Naive thymus-derived CD8-positive, alpha-beta T cell (primary cell): Measurements from ENCODE around the gene GLYAT. TPM values are rescaled to one million over a fixed set of nuclear protein-coding genes. Genes with fewer than 3 reads are reported as not detected.
"Not testable (repeated sequence)": the region's sequence is repeated elsewhere in the genome, so short reads cannot be mapped to it uniquely, and the experiment has no call there.

ENCODE experiments used
- ATAC-seq, 2 donors: fragments of 150-1000 bp; cut with Tn5 transposase in 1 of 2; sonication (Bioruptor Pico), chemical (Tn5 transposase) in 1 of 2; 1 replicate in 1 of 2; 2 replicates in 1 of 2; pipeline ENCODE4 v1.10.0; 2021; ENCODE audit warnings: mild to moderate bottlenecking in 2 of 2, moderate library complexity in 2 of 2
- POLR2A ChIA-PET: fragments of 350-600 bp; sonication (Branson Sonifier 250); formaldehyde crosslinking; loops from one replicate; lab custom pipeline; 2021; ENCODE audit warnings: antibody characterized with exemption; lab: Charles Lee
- DNase-seq, 10 donors: peaks; one replicate each; pipeline versions ENCODE4 v3.0.0 to v3.0.0-alpha.2; 2020 to 2022
- H3K27ac Mint-ChIP-seq, 10 donors: one replicate each; pipeline ENCODE4 v1.8.0; 2020 to 2022; ENCODE audit warnings: mild to moderate bottlenecking in 10 of 10, mixed read lengths in 10 of 10, moderate library complexity in 4 of 10, inconsistent platforms in 1 of 10
- H3K27me3 Mint-ChIP-seq, 5 donors: one replicate each; pipeline ENCODE4 v1.8.0; 2021 to 2022; ENCODE audit warnings: mixed read lengths in 5 of 5
- H3K36me3 Mint-ChIP-seq, 3 donors: one replicate each; pipeline ENCODE4 v1.8.0; 2020 to 2022; ENCODE audit warnings: mixed read lengths in 3 of 3, mild to moderate bottlenecking in 2 of 3, inconsistent platforms in 1 of 3
- H3K4me1 Mint-ChIP-seq, 4 donors: one replicate each; pipeline ENCODE4 v1.8.0; 2021 to 2022; ENCODE audit warnings: mixed read lengths in 4 of 4
- H3K4me3 Mint-ChIP-seq, 10 donors: one replicate each; pipeline ENCODE4 v1.8.0; 2020 to 2022; ENCODE audit warnings: mild to moderate bottlenecking in 10 of 10, mixed read lengths in 10 of 10, moderate library complexity in 6 of 10, inconsistent platforms in 1 of 10
- H3K9me3 Mint-ChIP-seq, 9 donors: one replicate each; pipeline ENCODE4 v1.8.0; 2020 to 2022; ENCODE audit warnings: mixed read lengths in 9 of 9, mild to moderate bottlenecking in 3 of 9, inconsistent platforms in 1 of 9, moderate library complexity in 1 of 9
- polyA plus RNA-seq, 3 donors: library from polyadenylated mRNA; unstranded; fragments of 300-500 nt; fragmentation: Illumina TruSeq; gene quantifications; one replicate each; pipeline ENCODE4 v1.2.3, GENCODE V29; 2021
- total RNA-seq, 8 experiments: library from RNA in 2 of 8; stranded (reverse) in 2 of 8; gene quantifications; one replicate each; pipeline ENCODE4 v1.2.3 and lab custom pipeline; 2021 to 2026

The GLYAT gene
- total and polyA plus RNA-seq, 5 experiments from 2014 or later = not detected

DNA sequence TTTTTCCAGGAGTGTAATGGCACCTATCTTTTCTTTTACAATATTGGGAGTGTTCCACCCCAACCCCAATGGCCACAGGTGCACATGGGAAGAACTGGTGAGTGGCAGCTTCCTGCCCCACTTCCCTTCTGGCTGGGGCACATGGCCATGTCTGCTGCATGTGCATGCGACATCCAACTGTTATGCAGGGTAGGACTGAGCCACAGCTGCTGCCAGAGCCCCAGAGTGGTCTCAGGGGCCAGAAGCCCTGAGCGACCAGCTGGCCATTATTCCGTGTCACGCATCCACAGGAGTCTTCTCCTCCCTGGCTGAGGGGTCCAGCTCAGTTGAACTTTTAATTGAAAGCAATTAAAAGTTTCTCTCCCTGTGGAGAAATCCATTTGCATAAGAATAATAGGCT lies 8.7 kb upstream of the GLYAT start:
- Mint-ChIP-seq H3K9me3 (peaks cover 0 to 34% (median 20%) of the 10 kb centered on the region in 9 donors), H3K27me3 (peaks cover 0 to 2% (median 0%) of the 10 kb centered on the region in 5 donors), H3K36me3 (peaks cover 0 to 19% (median 16%) of the 10 kb centered on the region in 3 donors), H3K27ac (peak overlapping the region in 3 of 10 donors; percentile 34 to 71 (median 57)), H3K4me3 (no peak overlapping the region), H3K4me1 (peaks cover 0 to 23% (median 6%) of the 10 kb centered on the region in 4 donors)
- ATAC-seq (no peak), DNase-seq (no peak)
- POLR2A ChIA-PET = interaction anchor here (0.6 kb wide), 1 partner anchor 395 kb away, joined by 3 read pairs; no protein-coding TSS in a partner anchor

DNA sequence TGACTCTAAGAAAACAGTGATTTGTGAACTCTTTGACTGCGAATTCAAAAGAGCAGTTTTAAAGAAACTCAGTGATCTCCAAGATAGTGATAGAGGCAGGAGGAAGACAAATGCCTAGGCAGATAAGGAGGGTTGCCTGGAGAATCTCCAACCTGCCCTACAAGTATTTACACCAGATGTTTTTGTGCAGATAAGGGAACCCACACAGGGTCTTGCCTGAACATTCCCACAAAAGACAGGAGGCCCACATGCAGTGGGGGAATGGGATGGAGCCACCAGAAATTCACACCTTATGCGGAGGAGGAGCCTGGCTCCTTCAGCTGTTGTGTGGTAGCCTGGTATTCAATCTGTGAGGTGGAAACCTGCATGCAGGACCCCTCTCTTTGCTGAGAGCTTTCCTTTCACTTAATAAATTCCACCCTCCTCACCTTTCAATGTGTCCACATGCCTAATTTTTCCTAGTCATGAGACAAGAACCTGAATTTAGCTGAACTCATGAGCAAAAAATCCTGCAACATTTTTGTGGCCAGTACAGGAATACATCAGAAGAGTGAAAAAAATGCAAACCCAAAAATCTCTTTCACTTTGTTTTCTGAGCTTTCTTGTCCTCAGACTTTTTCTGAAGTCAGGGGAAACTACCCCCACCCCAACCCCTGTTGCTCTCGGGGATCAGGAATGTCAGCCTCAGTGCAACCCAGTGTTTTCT lies 8.1 kb upstream of the GLYAT start:
- Mint-ChIP-seq H3K27ac (peak overlapping the region in 1 of 10 donors; percentile 34), H3K9me3 (peaks cover 0 to 33% (median 16%) of the 10 kb centered on the region in 9 donors), H3K36me3 (peaks cover 0 to 19% (median 15%) of the 10 kb centered on the region in 3 donors), H3K4me3 (no peak overlapping the region), H3K4me1 (peaks cover 0 to 23% (median 7%) of the 10 kb centered on the region in 4 donors), H3K27me3 (peaks cover 0 to 4% (median 0%) of the 10 kb centered on the region in 5 donors)
- ATAC-seq (no peak), DNase-seq (no peak)
- POLR2A ChIA-PET = interaction anchor here (0.6 kb wide), 1 partner anchor 396 kb away, joined by 3 read pairs; no protein-coding TSS in a partner anchor

- H3K9me3 Mint-ChIP-seq = peaks cover 0 to 6% (median 0%) of the 10 kb centered on the region in 9 donors
- POLR2A ChIA-PET = no interaction called here
- no peaks in the 10 kb centered on the region for H3K36me3 Mint-ChIP-seq
- ATAC-seq (no peak), DNase-seq (no peak)
- H3K4me3 Mint-ChIP-seq = no peak overlapping the region
- H3K27ac Mint-ChIP-seq = peak overlapping the region in 1 of 10 donors; percentile 43
- peaks cover 0 to 4% (median 0%) of the 10 kb centered on the region in 5 donors for H3K27me3 Mint-ChIP-seq
- peaks cover 0 to 3% (median under 1%) of the 10 kb centered on the region in 4 donors for H3K4me1 Mint-ChIP-seq
Measured at GRCh38 chr11:58734681-58735490, 3.1 kb upstream of the GLYAT start.

- Mint-ChIP-seq H3K9me3 (peaks cover 0 to 10% (median 0%) of the 10 kb centered on the region in 9 donors), H3K36me3 (no peaks in the 10 kb centered on the region), H3K4me1 (peaks cover 26 to 40% (median 36%) of the 10 kb centered on the region in 4 donors), H3K27me3 (peaks cover 0 to 2% (median 0%) of the 10 kb centered on the region in 5 donors), H3K4me3 (no peak overlapping the region), H3K27ac (no peak overlapping the region)
- POLR2A ChIA-PET = no interaction called here
- no peak for DNase-seq
- ATAC-seq = no peak
Measured at GRCh38 chr11:58730507-58731089, 1.1 kb downstream of the GLYAT start.

DNA sequence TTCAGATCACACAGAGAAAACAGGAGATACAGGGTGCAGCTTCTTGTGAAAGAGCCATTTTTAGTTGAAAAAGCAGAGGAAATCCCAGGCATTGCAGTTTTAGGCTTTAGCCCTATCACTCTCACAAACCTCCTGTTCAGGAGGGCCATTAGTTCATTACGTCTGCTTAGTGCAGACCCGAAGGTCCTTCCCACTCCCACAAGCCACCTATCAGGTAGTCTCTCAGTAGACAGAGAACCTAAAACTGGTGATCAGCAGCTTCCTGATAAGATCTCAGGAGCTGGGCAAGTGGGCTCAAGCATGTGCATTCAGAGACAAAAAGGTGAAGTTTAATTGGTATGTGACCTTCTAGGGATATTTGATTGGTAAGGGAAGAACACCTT lies 4.3 kb downstream of the GLYAT start:
- H3K27me3 Mint-ChIP-seq = no peaks in the 10 kb centered on the region
- H3K27ac Mint-ChIP-seq = peak overlapping the region; percentile 90 to 100 (median 94)
- H3K36me3 Mint-ChIP-seq = no peaks in the 10 kb centered on the region
- DNase-seq (no peak), ATAC-seq (peak; percentile 62 to 69)
- peaks cover 0 to 10% (median 0%) of the 10 kb centered on the region in 9 donors for H3K9me3 Mint-ChIP-seq
- H3K4me1 Mint-ChIP-seq = peaks cover 29 to 50% (median 42%) of the 10 kb centered on the region in 4 donors
- H3K4me3 Mint-ChIP-seq = peak overlapping the region; percentile 12 to 86 (median 70)
- POLR2A ChIA-PET = interaction anchor here (0.7 to 2.0 kb wide), 14 partner anchors 10 to 1392 kb away, joined by 3 to 9 read pairs (median 3); partner anchors contain the start of gene SSRP1

- POLR2A ChIA-PET = interaction anchor here (0.7 to 2.0 kb wide), 14 partner anchors 9 to 1391 kb away, joined by 3 to 9 read pairs (median 4); partner anchors contain the start of genes LPXN and SSRP1
- Mint-ChIP-seq H3K9me3 (peaks cover 0 to 10% (median 0%) of the 10 kb centered on the region in 9 donors), H3K36me3 (no peaks in the 10 kb centered on the region), H3K27ac (peak overlapping the region; percentile 90 to 100 (median 94)), H3K4me1 (peaks cover 29 to 50% (median 42%) of the 10 kb centered on the region in 4 donors), H3K27me3 (no peaks in the 10 kb centered on the region), H3K4me3 (peak overlapping the region; percentile 12 to 86 (median 70))
- peak in 5 of 10 donors; percentile 21 to 68 (median 63) for DNase-seq
- ATAC-seq = peak; percentile 91 to 92
Measured at GRCh38 chr11:58726737-58727414, 4.9 kb downstream of the GLYAT start.

DNA sequence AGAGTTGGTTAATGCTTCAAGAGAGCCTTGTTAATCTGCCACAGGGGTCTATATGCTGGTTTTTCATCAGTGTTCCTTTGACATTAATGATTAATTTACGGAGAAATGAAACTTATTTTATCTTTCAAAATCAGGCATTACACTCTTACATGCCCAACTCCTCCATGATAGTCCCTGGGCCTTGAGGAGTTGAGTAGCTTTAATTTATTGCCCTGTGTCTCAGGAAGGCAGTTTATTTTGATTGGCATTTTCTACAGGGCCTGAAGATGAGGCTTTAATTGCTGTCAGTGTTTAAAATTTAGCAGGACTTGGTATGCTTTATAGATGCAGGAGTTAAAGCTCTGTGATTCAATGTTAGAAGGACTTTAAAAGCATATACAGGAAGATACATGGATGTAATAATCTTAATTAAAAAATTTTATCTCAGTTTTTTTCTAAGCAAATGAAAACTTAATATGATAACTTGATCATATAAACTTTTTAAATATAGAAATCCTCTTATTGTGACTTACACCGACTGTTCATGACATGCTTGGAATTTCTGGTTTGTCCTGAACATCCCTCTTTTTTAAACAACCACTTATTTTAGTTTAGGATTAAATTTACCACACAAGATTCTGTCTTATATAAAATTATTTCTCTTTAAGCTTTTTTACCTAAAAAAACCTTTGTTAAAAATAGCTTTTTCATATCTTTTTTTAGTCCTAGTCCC lies 12.2 kb downstream of the GLYAT start:
- Mint-ChIP-seq H3K36me3 (peaks cover 0 to 3% (median 0%) of the 10 kb centered on the region in 3 donors), H3K27ac (no peak overlapping the region), H3K4me3 (no peak overlapping the region), H3K27me3 (no peaks in the 10 kb centered on the region), H3K4me1 (peaks cover 0 to 4% (median 2%) of the 10 kb centered on the region in 4 donors), H3K9me3 (peaks cover 0 to 2% (median 0%) of the 10 kb centered on the region in 9 donors)
- DNase-seq (no peak), ATAC-seq (no peak)
- POLR2A ChIA-PET = no interaction called here

DNA sequence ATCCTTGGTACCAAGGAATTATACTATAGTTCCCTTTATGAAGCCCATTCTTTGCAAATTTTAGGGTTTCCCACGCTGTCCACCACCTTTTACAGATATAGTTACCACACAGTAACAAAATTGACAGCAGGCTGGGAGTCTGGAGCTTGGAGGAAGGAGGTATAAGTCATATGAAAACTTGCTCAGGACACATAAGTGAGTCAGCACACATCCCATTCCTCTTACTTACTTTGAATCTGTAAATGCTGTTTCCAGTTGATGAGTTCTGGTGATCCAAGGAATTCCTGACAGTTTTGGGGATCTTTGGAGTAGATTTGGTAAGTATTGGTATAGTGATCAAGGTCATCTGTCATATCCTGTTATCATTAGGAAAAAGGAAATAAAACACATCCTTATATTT lies 19.2 kb downstream of the GLYAT start:
- no peaks in the 10 kb centered on the region for H3K27me3 Mint-ChIP-seq
- H3K4me3 Mint-ChIP-seq = no peak overlapping the region
- peaks cover 0 to 4% (median under 1%) of the 10 kb centered on the region in 3 donors for H3K36me3 Mint-ChIP-seq
- H3K27ac Mint-ChIP-seq = no peak overlapping the region
- POLR2A ChIA-PET = no interaction called here
- no peak for DNase-seq
- peaks cover 0 to 4% (median 0%) of the 10 kb centered on the region in 4 donors for H3K4me1 Mint-ChIP-seq
- no peak for ATAC-seq
- peaks cover 0 to 13% (median 1%) of the 10 kb centered on the region in 9 donors for H3K9me3 Mint-ChIP-seq

DNA sequence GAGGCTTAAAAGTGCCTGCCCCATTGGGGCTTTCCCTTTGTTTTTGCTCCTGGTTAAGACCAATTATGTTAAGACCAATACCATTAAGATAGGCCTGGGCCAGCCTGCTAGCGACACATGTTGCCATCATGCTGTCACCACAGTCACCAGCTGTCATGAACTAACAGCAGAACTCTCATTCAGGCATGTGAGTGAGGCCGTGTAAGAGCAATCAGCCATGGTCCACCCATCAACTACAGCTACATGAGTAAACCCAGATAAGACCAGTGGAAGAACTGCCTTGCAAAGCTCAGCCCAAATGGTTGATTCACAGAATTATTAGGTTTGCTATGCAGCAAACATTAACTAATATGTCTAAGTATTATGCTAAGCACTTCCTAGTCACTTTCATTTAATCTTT lies 19.9 kb downstream of the GLYAT start:
- H3K27me3 Mint-ChIP-seq = no peaks in the 10 kb centered on the region
- DNase-seq (no peak), ATAC-seq (no peak)
- H3K27ac Mint-ChIP-seq = no peak overlapping the region
- H3K9me3 Mint-ChIP-seq = peaks cover 0 to 20% (median 2%) of the 10 kb centered on the region in 9 donors
- H3K4me1 Mint-ChIP-seq = peaks cover 0 to 2% (median 0%) of the 10 kb centered on the region in 4 donors
- H3K4me3 Mint-ChIP-seq = no peak overlapping the region
- POLR2A ChIA-PET = no interaction called here
- peaks cover 0 to 8% (median 4%) of the 10 kb centered on the region in 3 donors for H3K36me3 Mint-ChIP-seq

DNA sequence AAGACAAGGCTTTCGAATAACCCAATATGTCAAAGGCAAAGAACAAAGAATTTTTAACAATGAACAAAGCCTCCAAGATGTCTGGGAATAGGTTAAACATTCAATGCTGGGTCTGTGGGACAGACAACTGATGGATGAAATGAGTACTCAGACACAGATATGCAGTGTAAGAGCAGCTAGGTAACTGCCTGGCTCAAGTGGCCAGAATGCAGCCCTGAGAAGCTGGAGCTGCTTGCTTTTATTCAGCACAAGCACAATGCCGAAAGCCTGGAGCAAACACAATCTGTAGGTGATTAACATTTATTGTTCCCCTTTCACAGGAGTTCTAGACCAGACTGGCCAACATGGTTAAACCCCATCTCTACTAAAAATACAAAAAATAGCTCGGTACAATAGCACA lies 24.0 kb downstream of the GLYAT start:
- POLR2A ChIA-PET = no interaction called here
- Mint-ChIP-seq H3K4me3 (no peak overlapping the region), H3K27me3 (peaks cover 0 to 2% (median 0%) of the 10 kb centered on the region in 5 donors), H3K9me3 (peaks cover 4 to 48% (median 12%) of the 10 kb centered on the region in 9 donors), H3K4me1 (peaks cover 0 to 2% (median 0%) of the 10 kb centered on the region in 4 donors), H3K27ac (no peak overlapping the region), H3K36me3 (peaks cover 0 to 20% (median 4%) of the 10 kb centered on the region in 3 donors)
- DNase-seq (no peak), ATAC-seq (no peak)

DNA sequence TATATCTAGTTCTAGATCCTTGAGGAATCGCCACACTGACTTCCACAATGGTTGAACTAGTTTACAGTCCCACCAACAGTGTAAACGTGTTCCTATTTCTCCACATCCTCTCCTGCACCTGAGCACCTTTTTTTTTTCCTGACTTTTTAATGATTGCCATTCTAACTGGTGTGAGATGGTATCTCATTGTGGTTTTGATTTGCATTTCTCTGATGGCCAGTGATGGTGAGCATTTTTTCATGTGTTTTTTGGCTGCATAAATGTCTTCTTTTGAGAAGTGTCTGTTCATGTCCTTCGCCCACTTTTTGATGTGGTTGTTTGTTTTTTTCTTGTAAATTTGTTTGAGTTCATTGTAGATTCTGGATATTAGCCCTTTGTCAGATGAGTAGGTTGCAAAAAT lies 34.9 kb downstream of the GLYAT start:
- H3K27ac Mint-ChIP-seq, POLR2A ChIA-PET, H3K4me3 Mint-ChIP-seq, DNase-seq, H3K36me3 Mint-ChIP-seq, H3K4me1 Mint-ChIP-seq, H3K9me3 Mint-ChIP-seq, ATAC-seq, H3K27me3 Mint-ChIP-seq: not testable (repeated sequence)
